ENCODE measurements around the gene KLF9. TPM values are rescaled to one million over a fixed set of nuclear protein-coding genes. Genes with fewer than 3 reads are reported as not detected.

Gene KLF9
- total and polyA plus RNA-seq, 2 experiments from 2014 or later = 2.5 to 14.3 TPM

DNA sequence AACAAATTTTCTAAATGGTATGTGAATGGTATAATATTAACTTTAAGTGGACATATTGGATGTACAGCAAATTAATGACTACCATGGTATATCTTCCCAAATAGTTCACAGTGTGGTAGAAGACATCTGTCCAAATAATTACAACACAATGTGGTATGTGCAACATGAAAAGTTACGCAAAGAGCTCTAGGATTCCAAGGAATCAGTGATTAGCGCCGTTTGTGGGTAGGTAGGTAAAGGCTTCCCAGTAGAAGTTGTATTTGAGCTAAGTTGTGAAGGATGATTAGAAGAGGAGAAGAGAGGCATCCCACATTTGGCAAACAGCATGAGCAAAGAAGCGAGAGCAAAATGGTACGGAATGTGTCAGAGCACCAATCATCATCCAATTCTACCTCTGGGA, 14.3 kb upstream of the KLF9 start:
- H3F3A ChIP-seq (ENCODE audit: insufficient read depth) = no peaks in the 10 kb centered on the region
- H2AFZ ChIP-seq = no peak overlapping the region
- H3K79me2 ChIP-seq (ENCODE audit: insufficient read depth) = no peaks in the 10 kb centered on the region
- no peaks in the 10 kb centered on the region for H3K9me2 ChIP-seq (ENCODE audit: insufficient read depth)
- no peak overlapping the region for H3K4me2 ChIP-seq (ENCODE audit: unreplicated experiment)
- H3K27ac ChIP-seq = no peak overlapping the region
- H4K20me1 ChIP-seq (ENCODE audit: insufficient read depth) = no peaks in the 10 kb centered on the region
- no peaks in the 10 kb centered on the region for H3K4me1 ChIP-seq (ENCODE audit: insufficient read depth)
- 95 to 96% methylated on average over 5 of the region's 5 CpGs for WGBS, 2 experiments (ENCODE audit: low coverage in 1 of 2, low lambda C conversion rate in 2 of 2, missing lambda C conversion rate in 2 of 2)
- in situ Hi-C loops (cut with MboI) = no loop called here
- H3K9me3 ChIP-seq (ENCODE audit: low read depth) = no peaks in the 10 kb centered on the region
- H3K27me3 ChIP-seq (replicated peaks; ENCODE audit: insufficient read depth) = no peaks in the 10 kb centered on the region
- H3K36me3 ChIP-seq (ENCODE audit: low read depth) = no peaks in the 10 kb centered on the region
- DNase-seq = no peak
- H3K4me3 ChIP-seq = no peak overlapping the region
- TF ChIP-seq EZH2phosphoT487 (IDR thresholded peaks at IDR 0.05; ENCODE audit: insufficient read depth, low read depth) = no peak
- no peak for TF ChIP-seq EZH2 (IDR thresholded peaks at IDR 0.05; ENCODE audit: insufficient read depth, poor library complexity, severe bottlenecking)
- H3K9ac ChIP-seq = no peak overlapping the region

DNA sequence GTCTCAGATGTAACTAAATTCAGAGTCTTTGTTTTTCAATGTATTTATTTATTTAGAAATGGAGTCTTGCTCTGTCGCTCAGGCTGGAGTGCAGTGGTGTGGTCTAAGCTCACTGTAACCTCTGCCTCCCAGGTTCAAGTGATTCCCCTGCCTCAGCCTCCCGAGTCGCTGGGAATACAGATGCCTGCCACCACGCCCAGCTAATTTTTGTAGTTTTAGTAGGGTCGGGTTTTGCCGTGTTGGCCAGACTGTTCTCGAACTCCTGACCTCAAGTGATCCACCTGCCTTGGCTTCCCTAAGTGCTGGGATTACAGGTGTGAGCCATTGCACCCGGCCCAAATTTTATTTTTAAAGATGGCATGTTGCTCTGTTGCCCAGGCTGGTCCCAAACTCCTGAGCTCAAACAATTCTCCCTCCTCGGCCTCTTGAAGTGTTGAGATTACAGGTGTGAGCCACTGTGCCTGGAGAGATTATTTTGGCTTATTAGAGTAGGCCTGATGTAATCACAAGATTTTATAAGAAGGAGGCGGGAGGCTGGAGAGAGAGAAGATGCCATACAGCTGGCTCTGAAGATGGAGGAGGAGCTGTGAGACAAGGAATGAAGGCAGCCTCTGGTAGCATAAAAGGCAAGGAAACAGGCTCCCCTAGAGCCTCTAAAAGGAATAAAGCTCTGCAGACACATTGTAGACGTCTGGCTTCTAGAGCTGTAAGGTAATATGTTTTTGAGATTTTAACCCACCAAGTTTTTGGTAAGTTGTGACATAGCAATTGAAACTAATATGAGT, 12.9 kb upstream of the KLF9 start:
- no peaks in the 10 kb centered on the region for H3K4me1 ChIP-seq (ENCODE audit: insufficient read depth)
- no peaks in the 10 kb centered on the region for H3K9me3 ChIP-seq (ENCODE audit: low read depth)
- H3K27ac ChIP-seq = no peak overlapping the region
- H3K4me2 ChIP-seq (ENCODE audit: unreplicated experiment) = no peak overlapping the region
- H4K20me1 ChIP-seq (ENCODE audit: insufficient read depth) = no peaks in the 10 kb centered on the region
- H3K79me2 ChIP-seq (ENCODE audit: insufficient read depth) = no peaks in the 10 kb centered on the region
- no peak overlapping the region for H3K9ac ChIP-seq
- no peaks in the 10 kb centered on the region for H3K9me2 ChIP-seq (ENCODE audit: insufficient read depth)
- TF ChIP-seq EZH2 (IDR thresholded peaks at IDR 0.05; ENCODE audit: insufficient read depth, poor library complexity, severe bottlenecking) (no peak), EZH2phosphoT487 (IDR thresholded peaks at IDR 0.05; ENCODE audit: insufficient read depth, low read depth) (no peak)
- H3K4me3 ChIP-seq = no peak overlapping the region
- peak overlapping the region; percentile 36; the same call in 1 of the 2 replicates for H2AFZ ChIP-seq
- 0 out of 2 replicates have a peak, but pooled peaks cover under 1% of the 10 kb centered on the region for H3F3A ChIP-seq (ENCODE audit: insufficient read depth)
- 74 to 76% methylated on average over 11 of the region's 11 CpGs for WGBS, 2 experiments (ENCODE audit: low coverage in 1 of 2, low lambda C conversion rate in 2 of 2, missing lambda C conversion rate in 2 of 2)
- no peaks in the 10 kb centered on the region for H3K36me3 ChIP-seq (ENCODE audit: low read depth)
- no peaks in the 10 kb centered on the region for H3K27me3 ChIP-seq (replicated peaks; ENCODE audit: insufficient read depth)
- peak; percentile 39 for DNase-seq
- in situ Hi-C loops (cut with MboI) = no loop called here

DNA sequence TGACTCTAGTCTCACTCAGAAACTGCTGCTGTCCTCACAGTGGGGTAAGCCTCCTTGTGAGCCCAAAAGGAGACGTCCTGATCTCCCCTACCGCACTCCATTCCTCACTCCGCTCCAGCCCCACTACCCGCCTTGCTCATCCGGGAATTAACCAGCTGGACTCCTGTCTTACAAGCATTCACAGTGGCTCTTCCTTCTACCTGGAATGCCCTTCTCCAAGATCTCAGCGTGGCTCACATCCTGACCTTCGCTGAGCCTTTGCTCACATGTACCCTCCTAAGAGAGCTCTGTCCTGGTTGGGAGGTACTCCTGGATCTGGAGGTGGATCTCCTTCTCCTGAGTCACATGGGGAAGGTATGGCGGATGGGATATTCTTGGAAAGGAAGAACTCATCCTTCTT, 10.7 kb upstream of the KLF9 start:
- Histone ChIP-seq H3F3A (ENCODE audit: insufficient read depth) (peaks cover 15% of the 10 kb centered on the region), H3K4me3 (no peak overlapping the region), H3K9me3 (ENCODE audit: low read depth) (no peaks in the 10 kb centered on the region), H2AFZ (no peak overlapping the region), H3K27ac (no peak overlapping the region), H3K36me3 (ENCODE audit: low read depth) (no peaks in the 10 kb centered on the region), H3K9ac (no peak overlapping the region), H3K79me2 (ENCODE audit: insufficient read depth) (no peaks in the 10 kb centered on the region), H3K4me2 (ENCODE audit: unreplicated experiment) (no peak overlapping the region), H3K4me1 (ENCODE audit: insufficient read depth) (peaks cover 16% of the 10 kb centered on the region), H3K27me3 (replicated peaks; ENCODE audit: insufficient read depth) (no peaks in the 10 kb centered on the region), H4K20me1 (ENCODE audit: insufficient read depth) (no peaks in the 10 kb centered on the region), H3K9me2 (ENCODE audit: insufficient read depth) (no peaks in the 10 kb centered on the region)
- no peak for DNase-seq
- no peak for TF ChIP-seq EZH2phosphoT487 (IDR thresholded peaks at IDR 0.05; ENCODE audit: insufficient read depth, low read depth)
- TF ChIP-seq EZH2 (IDR thresholded peaks at IDR 0.05; ENCODE audit: insufficient read depth, poor library complexity, severe bottlenecking) = no peak
- in situ Hi-C loops (cut with MboI) = no loop called here
- 79 to 86% methylated on average over 8 of the region's 8 CpGs for WGBS, 2 experiments (ENCODE audit: low coverage in 1 of 2, low lambda C conversion rate in 2 of 2, missing lambda C conversion rate in 2 of 2)

DNA sequence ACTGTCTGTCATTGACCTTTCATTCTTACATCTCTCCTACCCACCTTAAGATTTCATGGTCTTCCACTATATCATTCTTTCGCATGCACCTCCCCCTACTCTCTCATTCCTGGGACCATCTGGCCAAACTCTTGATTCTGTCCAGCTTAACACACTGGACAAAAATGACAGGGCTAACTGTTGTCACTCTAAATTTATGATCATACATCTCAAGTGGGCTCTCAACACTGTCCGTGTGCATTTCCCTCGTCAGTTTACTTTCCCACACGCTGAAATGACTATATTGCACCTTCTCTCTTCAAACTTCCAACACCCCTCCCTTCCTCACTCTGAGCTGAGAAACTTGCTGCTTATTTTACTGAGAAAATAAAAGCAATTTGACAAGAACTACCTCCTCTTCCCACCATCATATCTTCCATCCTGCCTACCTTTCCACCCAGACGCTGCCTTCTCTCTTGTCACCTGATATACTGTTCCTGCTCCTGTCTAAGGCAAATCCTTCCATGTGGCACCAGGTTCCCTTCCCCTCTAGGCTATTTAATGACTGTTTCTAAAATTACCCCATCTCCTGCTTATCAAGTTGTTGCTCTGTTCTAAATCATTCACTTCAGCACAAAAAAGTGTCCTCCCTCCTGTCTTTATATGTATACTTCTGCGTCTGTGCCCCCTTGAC, 8.1 kb upstream of the KLF9 start:
- no peak for TF ChIP-seq EZH2phosphoT487 (IDR thresholded peaks at IDR 0.05; ENCODE audit: insufficient read depth, low read depth)
- no peak for TF ChIP-seq EZH2 (IDR thresholded peaks at IDR 0.05; ENCODE audit: insufficient read depth, poor library complexity, severe bottlenecking)
- peaks cover 23% of the 10 kb centered on the region for H3K4me1 ChIP-seq (ENCODE audit: insufficient read depth)
- H3K4me3 ChIP-seq = no peak overlapping the region
- in situ Hi-C loops (cut with MboI) = no loop called here
- H3K9me3 ChIP-seq (ENCODE audit: low read depth) = no peaks in the 10 kb centered on the region
- H3K79me2 ChIP-seq (ENCODE audit: insufficient read depth) = no peaks in the 10 kb centered on the region
- no peaks in the 10 kb centered on the region for H3K36me3 ChIP-seq (ENCODE audit: low read depth)
- no peak overlapping the region for H2AFZ ChIP-seq
- no peaks in the 10 kb centered on the region for H3K27me3 ChIP-seq (replicated peaks; ENCODE audit: insufficient read depth)
- DNase-seq = no peak
- H3F3A ChIP-seq (ENCODE audit: insufficient read depth) = peaks cover 21% of the 10 kb centered on the region
- 78 to 83% methylated on average over 6 of the region's 6 CpGs for WGBS, 2 experiments (ENCODE audit: low coverage in 1 of 2, low lambda C conversion rate in 2 of 2, missing lambda C conversion rate in 2 of 2)
- no peak overlapping the region for H3K9ac ChIP-seq
- H3K27ac ChIP-seq = no peak overlapping the region
- no peak overlapping the region for H3K4me2 ChIP-seq (ENCODE audit: unreplicated experiment)
- no peaks in the 10 kb centered on the region for H4K20me1 ChIP-seq (ENCODE audit: insufficient read depth)
- no peaks in the 10 kb centered on the region for H3K9me2 ChIP-seq (ENCODE audit: insufficient read depth)

All from GM23248 (cell line).